HFFc6 (cell line): ENCODE data around the gene GULP1. TPM values are rescaled to one million over a fixed set of nuclear protein-coding genes. Genes with fewer than 3 reads are reported as not detected.

Source experiments
- DNase-seq: peaks from one replicate; pipeline ENCODE4 v3.0.0-alpha.2; 2018
- H3K27ac Mint-ChIP-seq: 2 replicates; pipeline ENCODE4 v1.8.0; 2020; ENCODE audit warnings: mild to moderate bottlenecking, mixed read lengths
- H3K27me3 Mint-ChIP-seq: 2 replicates; pipeline ENCODE4 v1.8.0; 2021; ENCODE audit warnings: mild to moderate bottlenecking, moderate library complexity, mixed read lengths; ENCODE audit not compliant: insufficient read depth
- H3K36me3 Mint-ChIP-seq: 2 replicates; pipeline ENCODE4 v1.8.0; 2021; ENCODE audit warnings: low read depth, mixed read lengths
- H3K4me1 Mint-ChIP-seq: 2 replicates; pipeline ENCODE4 v1.8.0; 2020; ENCODE audit warnings: low read depth, mixed read lengths
- H3K4me3 Mint-ChIP-seq: 2 replicates; pipeline ENCODE4 v1.8.0; 2020; ENCODE audit warnings: mild to moderate bottlenecking, moderate library complexity, mixed read lengths
- H3K9me3 Mint-ChIP-seq: 2 replicates; pipeline ENCODE4 v1.8.0; 2020; ENCODE audit warnings: mild to moderate bottlenecking, mixed read lengths
- total RNA-seq, 6 experiments: library from RNA; stranded (reverse); fragmentation: NEBNext Ultra II Directional; extraction: Animal tissue kit (Norgen Biotek cat#: 25700); gene quantifications; 2 replicates in 1 of 6; 3 replicates in 5 of 6; pipeline ENCODE4 v1.2.3, GENCODE V29; 2021
- TF ChIP-seq, protein P1 (sequence below): fragments of 200-600 bp; sonication (generic); IDR thresholded peaks from 2 replicates; pipeline ENCODE4 v1.5.0; 2021; ENCODE audit warnings: antibody characterized with exemption, mild to moderate bottlenecking

Gene GULP1
- total RNA-seq, 6 experiments from 2014 or later = 33.3 to 76.1 (median 63.9) TPM

DNA sequence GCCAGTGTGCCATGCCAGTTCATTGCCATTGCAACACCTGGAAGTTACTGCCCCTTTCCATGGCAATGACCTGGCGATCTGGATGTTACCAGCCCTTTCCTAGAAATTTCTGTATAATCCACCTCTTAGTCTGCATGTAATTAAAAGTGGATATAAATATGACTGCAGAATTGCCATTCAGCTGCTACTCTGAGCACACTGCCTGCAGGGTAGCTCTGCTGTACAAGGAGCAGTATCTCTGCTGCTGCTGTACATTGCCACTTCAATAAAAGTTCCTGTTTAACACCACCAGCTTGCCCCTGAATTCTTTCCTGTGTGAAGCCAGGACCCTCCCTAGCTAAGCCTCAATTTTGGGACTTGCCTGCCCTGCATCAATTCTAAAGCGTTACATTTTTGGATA, 17.4 kb upstream of the GULP1 start:
- H3K36me3 Mint-ChIP-seq = no peaks in the 10 kb centered on the region
- H3K9me3 Mint-ChIP-seq = no peaks in the 10 kb centered on the region
- no peak overlapping the region for H3K4me3 Mint-ChIP-seq
- TF ChIP-seq, protein P1, sequence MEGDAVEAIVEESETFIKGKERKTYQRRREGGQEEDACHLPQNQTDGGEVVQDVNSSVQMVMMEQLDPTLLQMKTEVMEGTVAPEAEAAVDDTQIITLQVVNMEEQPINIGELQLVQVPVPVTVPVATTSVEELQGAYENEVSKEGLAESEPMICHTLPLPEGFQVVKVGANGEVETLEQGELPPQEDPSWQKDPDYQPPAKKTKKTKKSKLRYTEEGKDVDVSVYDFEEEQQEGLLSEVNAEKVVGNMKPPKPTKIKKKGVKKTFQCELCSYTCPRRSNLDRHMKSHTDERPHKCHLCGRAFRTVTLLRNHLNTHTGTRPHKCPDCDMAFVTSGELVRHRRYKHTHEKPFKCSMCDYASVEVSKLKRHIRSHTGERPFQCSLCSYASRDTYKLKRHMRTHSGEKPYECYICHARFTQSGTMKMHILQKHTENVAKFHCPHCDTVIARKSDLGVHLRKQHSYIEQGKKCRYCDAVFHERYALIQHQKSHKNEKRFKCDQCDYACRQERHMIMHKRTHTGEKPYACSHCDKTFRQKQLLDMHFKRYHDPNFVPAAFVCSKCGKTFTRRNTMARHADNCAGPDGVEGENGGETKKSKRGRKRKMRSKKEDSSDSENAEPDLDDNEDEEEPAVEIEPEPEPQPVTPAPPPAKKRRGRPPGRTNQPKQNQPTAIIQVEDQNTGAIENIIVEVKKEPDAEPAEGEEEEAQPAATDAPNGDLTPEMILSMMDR = no peak
- no peak overlapping the region for H3K27ac Mint-ChIP-seq
- no peak for DNase-seq
- H3K4me1 Mint-ChIP-seq = peaks cover 8% of the 10 kb centered on the region
- H3K27me3 Mint-ChIP-seq = no peaks in the 10 kb centered on the region

DNA sequence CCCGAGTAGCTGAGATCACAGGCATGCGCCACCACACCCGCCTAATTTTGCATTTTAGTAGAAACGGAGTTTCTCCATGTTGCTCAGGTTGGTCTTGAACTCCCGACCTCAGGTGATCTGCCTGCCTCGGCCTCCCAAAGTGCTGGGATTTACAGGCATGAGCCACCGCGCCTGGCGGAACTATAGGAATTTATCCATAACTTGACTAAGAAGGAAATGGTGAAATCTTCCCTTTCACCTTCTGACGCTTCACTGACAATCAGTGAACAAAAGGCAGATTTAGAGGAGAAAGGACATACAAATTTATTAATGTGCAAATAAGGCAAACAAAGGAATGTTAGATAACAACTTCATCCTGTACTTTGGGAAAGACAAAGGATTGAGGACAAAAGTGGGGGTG, 15.4 kb upstream of the GULP1 start:
- Mint-ChIP-seq H3K27me3 (no peaks in the 10 kb centered on the region), H3K27ac (no peak overlapping the region), H3K4me3 (no peak overlapping the region), H3K9me3 (no peaks in the 10 kb centered on the region), H3K36me3 (no peaks in the 10 kb centered on the region), H3K4me1 (peaks cover 8% of the 10 kb centered on the region)
- no peak for DNase-seq
- TF ChIP-seq, protein P1 = no peak

DNA sequence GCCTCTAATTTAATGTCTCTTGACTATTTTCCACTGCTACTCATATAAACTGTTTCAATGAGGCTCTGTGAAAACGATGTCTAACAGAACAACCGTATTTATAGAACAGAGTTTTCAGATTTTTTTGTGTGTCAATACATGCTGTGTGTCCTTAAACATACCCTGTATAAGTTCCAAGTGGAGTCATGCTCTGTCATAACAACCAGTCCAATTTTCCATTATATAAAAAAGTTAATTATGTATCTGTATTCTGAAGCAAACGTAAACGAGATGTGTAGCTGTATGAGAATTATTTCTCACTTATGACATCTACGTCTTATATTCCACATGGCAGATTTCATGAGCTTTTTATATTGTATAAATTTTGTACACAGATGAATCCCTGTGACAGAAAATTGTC, 13.9 kb upstream of the GULP1 start:
- DNase-seq = no peak
- Mint-ChIP-seq H3K4me1 (peaks cover 8% of the 10 kb centered on the region), H3K27ac (no peak overlapping the region), H3K9me3 (peaks cover under 1% of the 10 kb centered on the region; the same call in 1 of the 2 replicates), H3K4me3 (no peak overlapping the region), H3K36me3 (peaks cover 6% of the 10 kb centered on the region; the same call in 1 of the 2 replicates), H3K27me3 (no peaks in the 10 kb centered on the region)
- TF ChIP-seq, protein P1 = no peak

DNA sequence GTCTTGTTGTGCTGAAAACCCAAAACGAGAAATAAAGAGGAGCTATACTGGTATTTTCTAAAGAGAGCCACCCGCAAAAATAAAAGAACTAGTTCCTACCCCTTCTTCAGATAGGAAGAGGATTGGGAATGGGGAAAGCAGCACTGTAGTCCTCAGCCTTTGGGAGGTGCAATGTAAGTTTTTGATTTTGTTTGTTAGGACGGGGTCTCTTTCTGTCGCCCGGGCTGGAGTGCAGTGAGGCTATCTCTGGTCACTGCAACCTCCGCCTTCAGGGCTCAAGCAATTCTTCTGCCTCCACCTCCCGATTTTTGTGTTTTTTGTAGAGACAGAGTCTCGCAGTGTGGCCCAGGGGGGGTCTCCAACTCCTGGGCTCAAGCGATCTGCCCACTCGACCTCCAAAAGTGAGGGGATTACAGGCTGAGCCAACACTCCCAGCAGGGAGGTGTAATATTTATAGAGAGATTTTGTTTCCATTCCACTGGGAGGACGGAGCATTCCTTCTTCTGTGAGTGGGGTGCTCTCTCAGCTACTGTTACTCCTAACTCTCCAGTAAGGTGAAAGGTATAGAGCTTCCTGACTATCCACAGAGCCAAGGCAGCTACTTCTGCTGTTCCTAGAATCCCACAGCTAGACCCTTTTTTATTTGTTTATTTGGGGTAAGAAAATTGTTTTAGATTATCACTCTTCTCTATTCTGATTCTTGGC, 13.1 kb upstream of the GULP1 start:
- Mint-ChIP-seq H3K27me3 (no peaks in the 10 kb centered on the region), H3K4me3 (peak overlapping the region; percentile 71), H3K36me3 (peaks cover 13% of the 10 kb centered on the region; the same call in 1 of the 2 replicates), H3K27ac (no peak overlapping the region), H3K4me1 (peaks cover 8% of the 10 kb centered on the region), H3K9me3 (peaks cover 5% of the 10 kb centered on the region; the same call in 1 of the 2 replicates)
- no peak for DNase-seq
- TF ChIP-seq, protein P1 = no peak

DNA sequence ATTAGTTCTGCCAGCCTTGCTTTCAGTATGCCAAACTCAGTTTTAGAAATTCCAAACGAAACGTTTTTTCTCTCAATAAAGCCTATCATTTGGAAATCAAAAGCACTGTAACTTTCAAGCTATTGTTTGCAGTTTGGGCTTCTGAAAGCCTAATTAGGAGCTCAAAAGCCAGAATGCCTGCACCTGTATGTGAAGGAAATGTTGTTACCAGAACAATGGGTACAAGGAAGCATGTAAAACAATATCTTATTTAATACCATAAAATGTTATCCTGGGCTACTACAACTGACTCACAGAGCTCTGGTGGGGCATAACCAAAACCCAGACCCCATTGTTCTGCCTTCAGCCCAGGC, 12.6 kb upstream of the GULP1 start:
- Mint-ChIP-seq H3K4me1 (peaks cover 8% of the 10 kb centered on the region), H3K27me3 (no peaks in the 10 kb centered on the region), H3K36me3 (peaks cover 13% of the 10 kb centered on the region; the same call in 1 of the 2 replicates), H3K4me3 (peak overlapping the region; percentile 71), H3K27ac (no peak overlapping the region), H3K9me3 (peaks cover 5% of the 10 kb centered on the region; the same call in 1 of the 2 replicates)
- TF ChIP-seq, protein P1 = no peak
- DNase-seq = no peak
